Measurements from ENCODE around the gene C1R.

C1R gene

GRCh38 chr12:7068994-7069346 lies 23.3 kb downstream of the C1R start:
- Histone ChIP-seq H3K4me3 (replicated peaks; ENCODE audit: insufficient read depth, low read length) (no peak overlapping the region), H3K27me3 (ENCODE audit: insufficient read depth, poor library complexity, severe bottlenecking) (peaks cover 4% of the 10 kb centered on the region), H3K27ac (replicated peaks) (no peak overlapping the region)
- DNase-seq (ENCODE audit: low read depth in 1 of 2, low spot score in 1 of 2) = no peak
- TF ChIP-seq REST (IDR thresholded peaks at IDR 0.05; ENCODE audit: insufficient replicate concordance, low read depth) = no peak
- TF ChIP-seq GABPA (IDR thresholded peaks at IDR 0.05; ENCODE audit: low read depth) = no peak

- TF ChIP-seq POLR2AphosphoS5 (IDR thresholded peaks at IDR 0.05; ENCODE audit: low read depth) (no peak), SPI1 (IDR thresholded peaks at IDR 0.05; ENCODE audit: borderline replicate concordance, low read depth) (no peak), REST (IDR thresholded peaks at IDR 0.05; ENCODE audit: insufficient replicate concordance, low read depth) (no peak), GABPA (IDR thresholded peaks at IDR 0.05; ENCODE audit: low read depth) (no peak), CTCF (IDR thresholded peaks at IDR 0.05; ENCODE audit: insufficient read depth, low read length) (no peak)
- Histone ChIP-seq H3K27me3 (ENCODE audit: insufficient read depth, poor library complexity, severe bottlenecking) (peaks cover 4% of the 10 kb centered on the region), H3K27ac (replicated peaks) (no peak overlapping the region), H3K4me3 (replicated peaks; ENCODE audit: insufficient read depth, low read length) (no peak overlapping the region)
- DNase-seq (ENCODE audit: low read depth in 1 of 2, low spot score in 1 of 2) = no peak
Measured at GRCh38 chr12:7068240-7068993, 23.8 kb downstream of the C1R start.

- Histone ChIP-seq H3K27me3 (ENCODE audit: insufficient read depth, poor library complexity, severe bottlenecking) (peaks cover 4% of the 10 kb centered on the region), H3K4me3 (replicated peaks; ENCODE audit: insufficient read depth, low read length) (no peak overlapping the region)
- TF ChIP-seq GABPA (IDR thresholded peaks at IDR 0.05; ENCODE audit: low read depth) = no peak
- no peak for TF ChIP-seq REST (IDR thresholded peaks at IDR 0.05; ENCODE audit: insufficient replicate concordance, low read depth)
- TF ChIP-seq POLR2AphosphoS5 (IDR thresholded peaks at IDR 0.05; ENCODE audit: low read depth) = no peak
- no peak for TF ChIP-seq CTCF (IDR thresholded peaks at IDR 0.05; ENCODE audit: insufficient read depth, low read length)
- TF ChIP-seq SPI1 (IDR thresholded peaks at IDR 0.05; ENCODE audit: borderline replicate concordance, low read depth) = no peak
Measured at GRCh38 chr12:7067096-7067495, 25.1 kb downstream of the C1R start.

More at GRCh38 chr12:7067096-7067495, 25.1 kb downstream of the C1R start:
- no peak for DNase-seq (ENCODE audit: low read depth in 1 of 2, low spot score in 1 of 2)
- no peak overlapping the region for H3K27ac ChIP-seq (replicated peaks)
